Effector memory CD4-positive, alpha-beta T cell (primary cell): Measurements from ENCODE around the gene ASIP.
"Not testable (repeated sequence)": the region's sequence is repeated elsewhere in the genome, so short reads cannot be mapped to it uniquely, and the experiment has no call there.

ENCODE experiments used
- DNase-seq, 3 donors: peaks; one replicate each; pipeline ENCODE4 v3.0.0-alpha.2; 2020
- H3K27ac ChIP-seq: 2 replicates; pipeline ENCODE4 v1.7.0; 2013; ENCODE audit warnings: mild to moderate bottlenecking, low read length, moderate library complexity; ENCODE audit not compliant: insufficient read depth, poor library complexity, severe bottlenecking
- H3K27me3 ChIP-seq: replicated peaks from 2 replicates; pipeline ENCODE4 v1.7.0; 2013; ENCODE audit warnings: mild to moderate bottlenecking, low read length; ENCODE audit not compliant: insufficient read depth, control insufficient read depth, poor library complexity, severe bottlenecking
- H3K36me3 ChIP-seq: 2 replicates; pipeline ENCODE4 v1.7.0; 2013; ENCODE audit warnings: mild to moderate bottlenecking, low read length, moderate library complexity; ENCODE audit not compliant: control insufficient read depth, insufficient read depth
- H3K4me1 ChIP-seq: 2 replicates; pipeline ENCODE4 v1.7.0; 2013; ENCODE audit warnings: low read length, mild to moderate bottlenecking; ENCODE audit not compliant: control insufficient read depth, insufficient read depth, poor library complexity, severe bottlenecking
- H3K4me3 ChIP-seq: 2 replicates; pipeline ENCODE4 v1.7.0; 2013; ENCODE audit warnings: low read length, low read depth, mild to moderate bottlenecking; ENCODE audit not compliant: insufficient read depth, poor library complexity, severe bottlenecking
- H3K9me3 ChIP-seq: 2 replicates; pipeline ENCODE4 v1.7.0; 2013; ENCODE audit warnings: mild to moderate bottlenecking, low read length, moderate library complexity; ENCODE audit not compliant: control insufficient read depth

Gene ASIP

DNA sequence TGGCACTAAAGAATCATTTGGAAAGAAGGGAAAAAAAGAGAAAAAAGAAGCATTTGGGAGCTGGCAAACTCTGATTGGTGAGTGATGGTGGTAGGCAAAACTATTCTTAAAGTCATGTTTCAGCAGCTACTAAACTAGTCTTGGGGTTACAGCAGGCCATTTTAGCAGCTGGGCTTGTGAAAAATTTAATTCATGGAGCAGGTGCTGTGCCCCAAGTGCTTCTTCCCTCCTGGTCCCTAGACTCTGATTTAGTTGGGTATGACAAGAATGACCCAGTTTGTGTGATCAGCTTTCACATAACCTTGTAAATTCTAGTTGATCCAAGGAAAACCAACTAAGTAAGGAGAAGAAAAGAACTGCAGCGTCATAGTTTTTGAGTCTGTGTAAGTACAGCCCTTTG is 1.1 kb upstream of the ASIP start:
- no peaks in the 10 kb centered on the region for H3K36me3 ChIP-seq
- DNase-seq, result no peak
- no peak overlapping the region for H3K4me3 ChIP-seq
- no peaks in the 10 kb centered on the region for H3K27me3 ChIP-seq
- H3K27ac ChIP-seq, result no peak overlapping the region
- H3K9me3 ChIP-seq, result no peaks in the 10 kb centered on the region
- H3K4me1 ChIP-seq, result no peaks in the 10 kb centered on the region

DNA sequence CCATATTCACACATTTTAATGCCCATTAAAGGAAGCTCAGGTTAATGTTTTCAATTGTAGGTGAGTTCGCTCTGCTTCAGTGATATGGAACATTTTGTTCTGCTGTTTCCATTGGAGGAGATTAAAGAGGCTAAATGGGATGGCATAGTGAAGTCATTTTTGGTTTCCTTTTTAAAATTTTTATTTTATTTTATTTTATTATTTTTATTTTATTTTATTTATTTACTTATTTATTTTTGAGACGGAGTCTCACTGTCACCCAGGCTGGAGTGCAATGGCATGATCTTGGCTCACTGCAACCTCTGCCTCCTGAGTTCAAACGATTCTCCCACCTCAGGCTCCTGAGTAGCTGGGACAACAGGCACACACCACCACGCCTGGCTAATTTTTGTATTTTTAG is 792 bp downstream of the ASIP start:
- H3K4me3 ChIP-seq, H3K36me3 ChIP-seq, H3K27me3 ChIP-seq, H3K27ac ChIP-seq, DNase-seq, H3K9me3 ChIP-seq, H3K4me1 ChIP-seq: not testable (repeated sequence)

DNA sequence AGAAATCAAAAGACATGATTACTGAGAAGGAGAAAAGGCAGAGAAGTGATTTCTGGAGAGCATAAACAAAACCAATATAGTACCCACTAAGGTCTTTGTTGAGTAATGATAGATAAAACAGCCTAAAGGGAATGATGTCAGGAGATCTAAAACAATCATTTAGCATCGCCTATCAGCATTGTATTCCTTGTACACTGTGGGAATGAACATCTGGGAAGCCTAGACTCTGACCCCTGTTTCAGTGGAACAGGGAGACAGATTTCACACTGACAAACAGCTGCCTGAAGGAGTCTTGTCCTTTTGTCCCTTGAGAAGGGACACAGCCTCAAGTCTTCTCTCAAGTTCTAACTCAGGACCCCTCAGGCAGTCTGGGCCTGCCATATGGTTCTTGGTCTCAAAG is 1.7 kb downstream of the ASIP start:
- Histone ChIP-seq H3K36me3 (no peaks in the 10 kb centered on the region), H3K4me3 (no peak overlapping the region)
- no peak for DNase-seq

DNA sequence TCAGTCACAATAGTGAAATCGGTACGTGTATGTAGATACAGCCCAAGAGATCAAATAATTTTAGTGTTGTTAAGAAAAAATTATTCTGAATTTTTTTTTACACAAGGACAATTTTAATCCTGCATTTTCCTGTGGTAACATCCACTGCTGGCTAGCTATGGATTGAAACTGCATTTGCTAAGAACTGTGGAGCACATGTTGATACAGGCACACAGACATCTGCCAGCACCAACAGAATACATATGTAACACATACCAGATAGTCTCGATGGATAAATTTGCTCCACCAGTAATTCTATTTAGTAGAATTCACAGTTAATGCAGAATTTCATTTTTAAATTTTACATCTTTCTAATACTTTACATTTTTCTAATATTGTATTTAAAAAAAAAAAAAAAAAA is 2.2 kb downstream of the ASIP start:
- Histone ChIP-seq H3K27me3 (no peaks in the 10 kb centered on the region), H3K4me1 (no peaks in the 10 kb centered on the region)

More for the DNA sequence above, 1.7 kb downstream of the ASIP start:
- no peaks in the 10 kb centered on the region for H3K27me3 ChIP-seq
- no peaks in the 10 kb centered on the region for H3K4me1 ChIP-seq
- H3K9me3 ChIP-seq, result no peaks in the 10 kb centered on the region
- H3K27ac ChIP-seq, result no peak overlapping the region

DNA sequence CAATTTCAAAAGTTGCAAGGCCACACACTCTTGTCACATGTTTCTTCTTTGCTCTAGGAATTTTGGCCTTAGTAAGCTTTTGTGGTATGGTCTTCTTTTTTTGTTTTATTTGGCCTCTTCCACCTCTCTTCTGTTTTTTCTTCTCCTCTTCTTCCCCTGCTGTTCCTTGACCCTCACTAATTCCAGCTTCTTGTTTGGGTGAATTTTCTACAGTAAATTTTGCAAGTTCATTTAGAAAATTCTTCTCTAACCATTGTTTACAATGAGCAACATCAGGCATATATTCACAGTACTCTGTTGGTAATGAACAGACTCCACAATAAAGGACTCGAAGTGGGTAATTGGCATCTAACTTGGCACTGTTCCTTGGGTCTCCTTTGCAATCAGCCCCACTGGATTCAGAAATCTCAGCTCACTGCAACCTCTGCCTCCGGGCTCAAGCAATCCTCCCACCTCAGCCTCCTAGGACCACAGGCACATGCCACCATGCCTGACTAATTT is 5.0 kb downstream of the ASIP start:
- DNase-seq, result no peak
- no peaks in the 10 kb centered on the region for H3K9me3 ChIP-seq
- no peak overlapping the region for H3K27ac ChIP-seq
- no peaks in the 10 kb centered on the region for H3K36me3 ChIP-seq
- H3K4me1 ChIP-seq, result no peaks in the 10 kb centered on the region
- no peak overlapping the region for H3K4me3 ChIP-seq
- H3K27me3 ChIP-seq, result no peaks in the 10 kb centered on the region

More for the DNA sequence above, 2.2 kb downstream of the ASIP start:
- no peak overlapping the region for H3K4me3 ChIP-seq
- H3K36me3 ChIP-seq, result no peaks in the 10 kb centered on the region
- no peak for DNase-seq
- no peak overlapping the region for H3K27ac ChIP-seq
- H3K9me3 ChIP-seq, result no peaks in the 10 kb centered on the region

DNA sequence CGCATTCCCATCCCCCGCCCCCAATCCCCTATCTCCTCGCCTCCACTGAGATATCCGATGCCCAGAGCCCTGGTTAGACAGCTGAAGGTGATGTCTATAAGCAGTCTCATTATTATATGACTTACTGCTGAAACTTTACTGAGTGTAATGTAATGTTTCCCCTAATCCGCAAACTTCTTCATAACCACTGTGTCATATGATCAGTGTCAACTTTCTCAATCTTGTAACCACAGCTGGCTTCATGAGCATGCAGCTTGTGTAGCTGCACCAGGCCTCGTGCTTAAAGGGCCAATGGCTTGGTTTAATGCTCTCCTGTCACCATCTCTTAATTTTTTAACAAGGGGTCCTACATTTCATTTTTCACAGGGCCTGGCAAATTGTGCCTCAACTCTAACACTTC is 8.1 kb downstream of the ASIP start:
- Histone ChIP-seq H3K27me3 (no peaks in the 10 kb centered on the region), H3K4me1 (no peaks in the 10 kb centered on the region), H3K36me3 (no peaks in the 10 kb centered on the region), H3K27ac (no peak overlapping the region), H3K9me3 (no peaks in the 10 kb centered on the region), H3K4me3 (no peak overlapping the region)
- no peak for DNase-seq

DNA sequence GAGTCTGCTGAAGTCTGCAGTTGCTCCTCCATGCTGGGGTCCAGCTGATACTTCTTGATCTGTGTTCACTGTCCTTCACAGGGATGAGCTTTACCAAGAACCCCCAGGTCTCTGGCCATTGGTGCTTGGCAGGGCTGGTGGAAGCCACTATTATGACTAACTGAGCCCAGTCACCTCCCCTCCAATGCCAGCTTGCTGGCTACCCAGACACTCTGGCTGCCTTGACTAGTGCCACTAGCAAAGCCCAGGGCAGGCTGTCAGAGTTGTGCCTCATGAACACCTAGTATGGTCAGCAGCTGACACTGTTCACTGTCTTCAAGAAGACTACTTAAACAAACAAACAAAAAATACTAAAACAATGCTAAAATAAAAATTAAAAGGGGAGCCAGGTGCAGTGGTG is 8.8 kb downstream of the ASIP start:
- H3K9me3 ChIP-seq, result no peaks in the 10 kb centered on the region
- no peak for DNase-seq
- H3K27ac ChIP-seq, result no peak overlapping the region
- H3K27me3 ChIP-seq, result no peaks in the 10 kb centered on the region
- H3K36me3 ChIP-seq, result no peaks in the 10 kb centered on the region
- no peak overlapping the region for H3K4me3 ChIP-seq
- no peaks in the 10 kb centered on the region for H3K4me1 ChIP-seq

DNA sequence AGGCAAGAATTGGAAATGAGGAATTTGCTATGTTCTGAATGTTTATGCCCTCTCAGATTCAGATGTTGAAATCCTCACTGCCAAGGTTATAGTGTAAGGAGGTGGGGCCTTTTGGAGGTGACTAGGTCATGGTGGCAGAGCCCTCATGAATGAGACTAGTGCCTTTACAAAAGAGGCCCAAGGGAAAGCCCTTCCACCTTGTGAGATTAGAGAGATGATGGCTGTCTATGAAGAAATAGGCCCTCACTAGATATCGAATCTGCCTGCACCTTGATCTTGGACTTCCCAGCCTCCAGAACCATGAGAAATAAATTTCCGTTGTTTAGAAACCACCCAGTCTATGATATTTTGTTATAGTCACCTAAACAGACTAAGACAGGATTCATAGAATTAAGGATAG is 10.4 kb downstream of the ASIP start:
- no peak for DNase-seq
- Histone ChIP-seq H3K4me1 (no peaks in the 10 kb centered on the region), H3K27me3 (no peaks in the 10 kb centered on the region), H3K36me3 (no peaks in the 10 kb centered on the region), H3K27ac (no peak overlapping the region), H3K4me3 (no peak overlapping the region), H3K9me3 (no peaks in the 10 kb centered on the region)

DNA sequence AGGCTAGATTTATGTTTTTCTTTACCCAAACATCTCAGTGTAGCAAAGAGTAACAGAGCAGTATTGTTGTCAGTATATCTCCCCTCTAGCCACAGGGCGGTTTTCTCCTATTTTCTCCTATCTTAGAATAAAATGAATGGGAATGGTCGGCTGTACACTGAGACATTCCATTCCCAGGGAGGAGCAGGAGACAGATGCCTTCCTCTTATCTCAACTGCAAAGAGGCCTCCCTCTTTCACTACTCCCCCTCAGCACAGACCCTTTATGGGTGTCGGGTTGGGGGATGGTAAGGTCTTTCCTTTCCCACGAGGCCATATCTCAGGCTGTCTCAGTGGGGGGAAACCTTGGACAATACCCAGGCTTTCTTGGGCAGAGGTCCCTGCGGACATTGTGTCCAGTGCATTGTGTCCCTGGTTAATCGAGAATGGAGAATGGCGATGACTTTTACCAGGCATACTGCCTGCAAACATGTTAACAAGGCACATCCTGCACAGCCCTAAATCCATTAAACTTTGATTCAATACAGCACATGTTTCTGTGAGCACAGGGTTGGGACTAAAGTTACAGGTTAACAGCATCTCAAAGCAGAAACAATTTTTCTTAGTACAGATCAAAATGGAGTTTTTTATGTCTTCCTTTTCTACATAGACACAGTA is 11.3 kb downstream of the ASIP start:
- not testable (repeated sequence) for H3K27me3 ChIP-seq, H3K9me3 ChIP-seq, H3K4me1 ChIP-seq, H3K27ac ChIP-seq, H3K36me3 ChIP-seq, DNase-seq, H3K4me3 ChIP-seq

DNA sequence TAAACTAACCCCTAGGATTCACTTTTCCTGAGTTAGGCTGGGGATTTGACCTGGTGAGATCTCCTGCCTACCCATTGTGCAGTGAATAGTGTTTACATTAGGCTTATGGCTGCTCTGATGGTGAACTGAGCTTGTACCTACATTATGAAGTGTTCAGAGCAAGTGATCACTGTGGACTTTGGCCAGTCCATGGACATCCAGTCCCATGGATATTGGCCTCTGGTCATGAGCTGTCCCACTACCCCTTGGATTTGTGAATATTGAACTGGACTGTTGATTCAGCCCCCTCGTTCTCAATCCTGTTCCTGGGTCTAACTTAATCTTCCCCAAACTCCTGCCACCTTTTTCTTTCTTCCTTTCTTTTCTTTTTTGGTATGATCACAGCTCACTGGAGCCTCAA is 13.8 kb downstream of the ASIP start:
- no peaks in the 10 kb centered on the region for H3K36me3 ChIP-seq
- no peak overlapping the region for H3K4me3 ChIP-seq
- no peaks in the 10 kb centered on the region for H3K4me1 ChIP-seq
- DNase-seq, result no peak
- no peaks in the 10 kb centered on the region for H3K9me3 ChIP-seq
- no peaks in the 10 kb centered on the region for H3K27me3 ChIP-seq
- no peak overlapping the region for H3K27ac ChIP-seq
